ENCODE data around the gene KCNMA1.

- TF ChIP-seq EZH2 (IDR thresholded peaks at IDR 0.05; ENCODE audit: borderline replicate concordance, insufficient read depth, low read length, poor library complexity, severe bottlenecking) (no peak), POLR2AphosphoS5 (IDR thresholded peaks at IDR 0.05) (no peak), REST (IDR thresholded peaks at IDR 0.05; ENCODE audit: borderline replicate concordance) (no peak), EP300 (conservative IDR thresholded peaks at IDR 0.05; ENCODE audit: poor library complexity, severe bottlenecking) (no peak)
Measured at GRCh38 chr10:76902949-76903348, 734.7 kb downstream of the KCNMA1 start.

Data from neural cell (in vitro differentiated cells).